HT1080 (cell line): ENCODE results near the gene STAT6. TPM values are rescaled to one million over a fixed set of nuclear protein-coding genes. Genes with fewer than 3 reads are reported as not detected.
"Not testable (repeated sequence)": the region's sequence is repeated elsewhere in the genome, so short reads cannot be mapped to it uniquely, and the experiment has no call there.

ENCODE experiments used
- DNase-seq: peaks from one replicate; pipeline ENCODE4 v3.0.0-alpha.2; 2015; ENCODE audit warnings: low read depth
- total RNA-seq: library from RNA; depleted of rRNA; stranded (reverse); fragments of >200 nt; shearing (Covaris generic); gene quantifications from 2 replicates; pipeline ENCODE4 v1.2.3, GENCODE V29; 2014

STAT6 gene
- total RNA-seq, 1 experiment from 2014 or later, result 118 TPM

GRCh38 chr12:57089271-57090245 lies 21.6 kb downstream of the STAT6 start:
- peak; percentile 68 for DNase-seq

GRCh38 chr12:57088354-57089270 lies 22.6 kb downstream of the STAT6 start, which contains the start of gene NAB2:
TSS of gene NAB2 (plus strand) at chr12:57089114. CDS start at chr12:57089272, 158 bp downstream.
- DNase-seq, result peak; percentile 91

GRCh38 chr12:57087691-57088353 lies 23.3 kb downstream of the STAT6 start:
- DNase-seq, result peak; percentile 95

GRCh38 chr12:57087010-57087690 lies 24.0 kb downstream of the STAT6 start:
- peak; percentile 67 for DNase-seq

- DNase-seq, result peak; percentile 76
Measured at GRCh38 chr12:57086493-57087009, 24.6 kb downstream of the STAT6 start.

GRCh38 chr12:57085999-57086492 lies 25.1 kb downstream of the STAT6 start:
- no peak for DNase-seq

GRCh38 chr12:57080855-57081254 lies 30.3 kb downstream of the STAT6 start:
- no peak for DNase-seq

- DNase-seq, result no peak
Measured at GRCh38 chr12:57079821-57080220, 31.3 kb downstream of the STAT6 start.

- peak; percentile 100 for DNase-seq
Measured at GRCh38 chr12:57078519-57079404, 32.4 kb downstream of the STAT6 start, which contains the start of gene NEMP1. TSS of gene NEMP1 (minus strand) at chr12:57078791. CDS start at chr12:57078745, 46 bp downstream.

- DNase-seq, result not testable (repeated sequence)
Measured at GRCh38 chr12:57073566-57074450, 37.4 kb downstream of the STAT6 start.

GRCh38 chr12:57072661-57073060 lies 38.5 kb downstream of the STAT6 start:
- DNase-seq, result no peak

GRCh38 chr12:57069523-57069922 lies 41.6 kb downstream of the STAT6 start:
- peak; percentile 57 for DNase-seq

- DNase-seq, result no peak
Measured at GRCh38 chr12:57066245-57066644, 44.9 kb downstream of the STAT6 start.

- DNase-seq, result no peak
Measured at GRCh38 chr12:57063991-57064685, 47.0 kb downstream of the STAT6 start.

GRCh38 chr12:57058454-57058853 lies 52.7 kb downstream of the STAT6 start:
- no peak for DNase-seq

GRCh38 chr12:57057067-57057751 lies 54.0 kb downstream of the STAT6 start:
- no peak for DNase-seq

- no peak for DNase-seq
Measured at GRCh38 chr12:57055824-57056223, 55.3 kb downstream of the STAT6 start.
